ENCODE measurements around the gene FZR1. TPM values are rescaled to one million over a fixed set of nuclear protein-coding genes. Genes with fewer than 3 reads are reported as not detected.
"Not testable (repeated sequence)": the region's sequence is repeated elsewhere in the genome, so short reads cannot be mapped to it uniquely, and the experiment has no call there.

FZR1 gene
- total RNA-seq, 2 donors from 2014 or later: 19.5 to 22.6 TPM

GRCh38 chr19:3508121-3508661 lies 2.1 kb downstream of the FZR1 start:
- DNase-seq; ATAC-seq; intact Hi-C loops (cut with DNase I): not testable (repeated sequence)

- intact Hi-C loops (cut with DNase I): no loop called here
- no peak for ATAC-seq
- no peak for DNase-seq
These were observed 2.8 kb downstream of the FZR1 start for GRCh38 chr19:3508771-3509535.

- intact Hi-C loops (cut with DNase I): no loop called here
- DNase-seq (no peak), ATAC-seq (no peak)
These were observed 3.5 kb downstream of the FZR1 start for GRCh38 chr19:3509566-3509989.

GRCh38 chr19:3510727-3511126 lies 4.6 kb downstream of the FZR1 start:
- DNase-seq: no peak
- intact Hi-C loops (cut with DNase I): no loop called here
- no peak for ATAC-seq

GRCh38 chr19:3511506-3512251 lies 5.6 kb downstream of the FZR1 start:
- DNase-seq: no peak
- intact Hi-C loops (cut with DNase I): no loop called here

GRCh38 chr19:3512562-3513228 lies 6.6 kb downstream of the FZR1 start:
- peak in 1 of 2 donors; percentile 16 for ATAC-seq
- DNase-seq: no peak
- intact Hi-C loops (cut with DNase I): no loop called here

More at GRCh38 chr19:3511506-3512251, 5.6 kb downstream of the FZR1 start:
- ATAC-seq: no peak

GRCh38 chr19:3513229-3514140 lies 7.4 kb downstream of the FZR1 start:
- peak; percentile 14 to 56 for ATAC-seq
- no peak for DNase-seq
- intact Hi-C loops (cut with DNase I): no loop called here

- intact Hi-C loops (cut with DNase I): no loop called here
- ATAC-seq (no peak), DNase-seq (no peak)
These were observed 8.8 kb downstream of the FZR1 start for GRCh38 chr19:3514930-3515329.

- intact Hi-C loops (cut with DNase I): no loop called here
These were observed 9.8 kb downstream of the FZR1 start for GRCh38 chr19:3515891-3516422.

GRCh38 chr19:3516675-3517207 lies 10.6 kb downstream of the FZR1 start:
- intact Hi-C loops (cut with DNase I): no loop called here

More at GRCh38 chr19:3515891-3516422, 9.8 kb downstream of the FZR1 start:
- no peak for DNase-seq
- ATAC-seq: no peak

GRCh38 chr19:3517638-3518037 lies 11.5 kb downstream of the FZR1 start:
- ATAC-seq (no peak), DNase-seq (no peak)
- intact Hi-C loops (cut with DNase I): no loop called here

More at GRCh38 chr19:3516675-3517207, 10.6 kb downstream of the FZR1 start:
- no peak for ATAC-seq
- no peak for DNase-seq

GRCh38 chr19:3518255-3518654 lies 12.1 kb downstream of the FZR1 start:
- DNase-seq (no peak), ATAC-seq (no peak)
- intact Hi-C loops (cut with DNase I): no loop called here

- DNase-seq: no peak
- ATAC-seq: no peak
- intact Hi-C loops (cut with DNase I): no loop called here
These were observed 12.5 kb downstream of the FZR1 start for GRCh38 chr19:3518659-3519058.

GRCh38 chr19:3519126-3519525 lies 13.0 kb downstream of the FZR1 start:
- intact Hi-C loops (cut with DNase I): no loop called here
- no peak for ATAC-seq
- no peak for DNase-seq

GRCh38 chr19:3520166-3521103 lies 14.3 kb downstream of the FZR1 start:
- intact Hi-C loops (cut with DNase I): no loop called here
- ATAC-seq (peak in 1 of 2 donors; percentile 12), DNase-seq (no peak)

GRCh38 chr19:3521104-3521445 lies 15.0 kb downstream of the FZR1 start:
- intact Hi-C loops (cut with DNase I): no loop called here
- ATAC-seq (no peak), DNase-seq (no peak)

Measured in left cardiac atrium (tissue), 4 donors.